Adrenal gland (tissue), 12 donors: ENCODE data around the gene LSM14B. TPM values are rescaled to one million over a fixed set of nuclear protein-coding genes. Genes with fewer than 3 reads are reported as not detected.

ENCODE experiments used
- DNase-seq, 7 donors: peaks; one replicate each; pipeline ENCODE4 v3.0.0-alpha.2; 2019 to 2020
- H3K27ac ChIP-seq, 5 donors: fragments of 200-600 bp; sonication (generic) in 4 of 5; 1 replicate in 3 of 5; 2 replicates in 2 of 5; pipeline versions ENCODE4 v1.5.1 to v1.8.0; 2016 to 2020; ENCODE audit warnings: mild to moderate bottlenecking in 1 of 5
- H3K27me3 ChIP-seq: fragments of 200-600 bp; 2 replicates; pipeline ENCODE4 v1.8.0; 2021
- H3K36me3 ChIP-seq, 2 donors: fragments of 200-600 bp; replicated peaks in 1 of 2; 1 replicate in 1 of 2; 2 replicates in 1 of 2; pipeline versions ENCODE4 v1.5.1 to v1.8.0; 2018 to 2022
- H3K4me1 ChIP-seq, 2 donors: fragments of 200-600 bp; replicated peaks in 1 of 2; 1 replicate in 1 of 2; 2 replicates in 1 of 2; pipeline versions ENCODE4 v1.5.1 to v1.8.0; 2018 to 2021
- H3K4me3 ChIP-seq, 4 donors: fragments of 200-600 bp; sonication (generic) in 3 of 4; one replicate each; pipeline ENCODE4 v1.5.1; 2016 to 2018
- H3K9me3 ChIP-seq, 3 donors: fragments of 200-600 bp; sonication (generic) in 1 of 3; replicated peaks in 1 of 3; 1 replicate in 2 of 3; 2 replicates in 1 of 3; pipeline versions ENCODE4 v1.5.1 to v1.8.0; 2016 to 2021
- POLR2A ChIP-seq, 2 donors: fragments of 450-650 bp; IDR thresholded peaks; one replicate each; pipeline ENCODE4 v1.6.1; 2017; ENCODE audit warnings: antibody characterized with exemption in 2 of 2, mild to moderate bottlenecking in 2 of 2, moderate library complexity in 1 of 2
- WGBS, 4 donors: extraction: QIAGEN DNeasy Blood & Tissue Kit in 2 of 4; methylation state at CpG; one replicate each; pipeline versions ENCODE4 v1.1.5 to v1.1.7; 2013 to 2017; 5-methylcytosine and 5-hydroxymethylcytosine counted together
- intact Hi-C, 2 donors: fragments of 100-400 bp; cut with DNase I; formaldehyde crosslinking; loops; one replicate each; pipeline versions ENCODE4 v1.14.1 to v1.15.0; 2022 to 2023
- polyA plus RNA-seq, 3 donors: library from polyadenylated mRNA; stranded (reverse); fragments of 200-250 nt in 2 of 3; fragments of 350-450 nt in 1 of 3; fragmentation: Illumina TruSeq in 1 of 3; extraction: RNeasy Lipid Tissue Mini Kit (QIAGEN cat#74804) in 1 of 3; gene quantifications; one replicate each; pipeline ENCODE4 v1.2.3, GENCODE V29; 2013 to 2014
- total RNA-seq, 9 donors: library from RNA; depleted of rRNA in 4 of 9; stranded (reverse); fragments of >200 nt in 4 of 9; fragments of 120-200 nt in 1 of 9; fragmentation: NEBNext Ultra II Directional in 1 of 9; extraction: Animal tissue kit (Norgen Biotek cat#: 25700) in 1 of 9; gene quantifications; one replicate each; pipeline versions ENCODE4 v1.1.0 to v1.2.4, GENCODE V29; 2013 to 2023
- TF ChIP-seq, protein P1 (sequence below), 6 experiments: fragments of 450-650 bp in 4 of 6; fragments of 200-600 bp in 2 of 6; sonication (generic) in 1 of 6; IDR thresholded peaks; 1 replicate in 5 of 6; 2 replicates in 1 of 6; pipeline versions ENCODE4 v1.5.1 to v1.8.0; 2016 to 2021; ENCODE audit warnings: antibody characterized with exemption in 6 of 6, mild to moderate bottlenecking in 2 of 6, moderate library complexity in 1 of 6
- donor health status: healthy with polysubstance abuse.
- donor health status: Bipolar disorder and iron deficiency.
- donor health status: DM: yes; HTN: yes; CAD: no.
- donor health status: DM: no; HTN: no; CAD: no.
- donor health status: DM: no; HTN: no; CAD: no.
- donor health status: DM: yes; HTN: yes; CAD: no.

The LSM14B gene
- total and polyA plus RNA-seq, 12 donors: 17.6 to 47.0 (median 29.2) TPM

DNA sequence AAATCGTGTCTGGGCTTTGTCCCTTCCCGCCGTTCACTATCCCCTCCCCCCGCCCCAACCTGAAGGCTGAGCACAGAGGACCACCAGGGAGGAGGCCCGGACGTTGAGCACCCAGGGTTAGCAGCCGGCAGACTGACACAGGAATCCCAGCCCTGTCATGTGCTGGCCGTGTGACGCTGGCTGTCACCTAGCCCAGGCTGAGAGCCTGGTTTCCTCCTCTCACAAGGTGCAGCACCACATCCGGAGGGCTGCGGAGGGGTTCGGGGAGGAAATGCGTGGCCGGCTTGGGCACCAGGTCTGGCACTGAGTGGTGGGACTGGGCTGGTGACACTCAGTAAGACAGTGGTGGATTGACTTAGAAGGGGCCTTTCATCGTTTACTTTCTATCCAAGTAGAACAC, 4.6 kb upstream of the LSM14B start:
- intact Hi-C loops: loop anchor here in 1 of 2 donors (5.0 kb wide), 1 partner anchor 50 kb away; the partner anchor contains the start of gene TAF4
- DNase-seq: no peak
- no peaks in the 10 kb centered on the region for H3K27me3 ChIP-seq

DNA sequence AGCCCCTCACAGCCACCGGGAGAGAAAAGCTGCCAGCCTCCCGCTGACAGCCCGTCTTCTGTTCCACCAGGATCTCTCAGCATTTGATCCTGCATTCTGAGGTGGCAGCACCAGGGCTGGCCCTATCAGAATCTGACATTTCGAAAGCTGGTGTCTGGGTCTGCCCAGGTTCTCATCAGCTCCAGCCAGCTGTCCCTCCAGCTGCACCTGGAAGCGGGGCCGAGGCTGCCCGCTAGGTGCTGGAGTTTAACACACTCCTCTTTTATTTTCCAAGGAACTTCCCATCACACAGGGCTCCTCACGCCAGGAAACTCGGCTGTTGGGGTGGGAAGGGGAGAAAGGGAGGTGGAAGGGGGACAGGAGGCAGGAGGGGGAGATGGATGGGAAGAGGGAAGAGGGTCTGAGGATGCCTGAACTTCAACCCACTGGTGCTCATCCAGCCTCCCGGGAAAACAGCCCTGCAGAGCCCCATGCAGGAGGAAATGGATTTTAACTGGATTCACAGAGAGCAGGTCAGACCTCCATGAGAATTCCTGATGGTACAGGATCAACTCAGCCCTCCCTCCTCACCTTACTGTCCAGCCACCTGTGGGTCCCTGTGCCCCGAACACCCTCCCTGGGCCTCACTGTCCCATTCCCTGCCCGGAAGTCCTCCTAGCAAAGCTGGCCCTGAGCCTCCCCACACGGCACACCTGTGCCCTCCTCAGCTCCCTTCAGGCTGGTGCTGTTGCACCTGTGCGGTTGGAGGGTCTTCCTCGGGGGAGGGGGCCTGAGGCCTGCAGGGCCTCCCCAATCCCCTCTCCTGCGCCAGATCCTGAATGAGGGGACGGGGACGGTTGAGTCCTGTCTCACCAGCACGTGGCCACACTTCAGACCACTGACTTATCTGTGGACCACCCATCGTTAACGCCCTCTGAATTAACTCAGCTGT, 3.9 kb upstream of the LSM14B start:
- no peak for DNase-seq
- intact Hi-C loops: loop anchor here in 1 of 2 donors (5.0 kb wide), 1 partner anchor 51 kb away; the partner anchor contains the start of gene TAF4
- no peaks in the 10 kb centered on the region for H3K9me3 ChIP-seq
- H3K4me1 ChIP-seq: peaks cover 2 to 3% of the 10 kb centered on the region in 2 donors
- no peaks in the 10 kb centered on the region for H3K36me3 ChIP-seq
- no peak overlapping the region for H3K4me3 ChIP-seq
- TF ChIP-seq POLR2A (IDR thresholded peaks at IDR 0.05): no peak
- no peaks in the 10 kb centered on the region for H3K27me3 ChIP-seq
- H3K27ac ChIP-seq: no peak overlapping the region
- 68 to 84% (median 77%) methylated on average over 15 to 21 of the region's 21 CpGs for WGBS, 4 donors

More for the DNA sequence above, 4.6 kb upstream of the LSM14B start:
- WGBS, 4 donors: 43 to 52% (median 45%) methylated on average over 8 to 15 of the region's 15 CpGs
- Histone ChIP-seq H3K36me3 (no peaks in the 10 kb centered on the region), H3K4me3 (no peak overlapping the region), H3K9me3 (peaks cover 0 to 2% (median 0%) of the 10 kb centered on the region in 3 donors), H3K4me1 (no peaks in the 10 kb centered on the region), H3K27ac (no peak overlapping the region)
- no peak for TF ChIP-seq POLR2A (IDR thresholded peaks at IDR 0.05)
- TF ChIP-seq, protein P1, sequence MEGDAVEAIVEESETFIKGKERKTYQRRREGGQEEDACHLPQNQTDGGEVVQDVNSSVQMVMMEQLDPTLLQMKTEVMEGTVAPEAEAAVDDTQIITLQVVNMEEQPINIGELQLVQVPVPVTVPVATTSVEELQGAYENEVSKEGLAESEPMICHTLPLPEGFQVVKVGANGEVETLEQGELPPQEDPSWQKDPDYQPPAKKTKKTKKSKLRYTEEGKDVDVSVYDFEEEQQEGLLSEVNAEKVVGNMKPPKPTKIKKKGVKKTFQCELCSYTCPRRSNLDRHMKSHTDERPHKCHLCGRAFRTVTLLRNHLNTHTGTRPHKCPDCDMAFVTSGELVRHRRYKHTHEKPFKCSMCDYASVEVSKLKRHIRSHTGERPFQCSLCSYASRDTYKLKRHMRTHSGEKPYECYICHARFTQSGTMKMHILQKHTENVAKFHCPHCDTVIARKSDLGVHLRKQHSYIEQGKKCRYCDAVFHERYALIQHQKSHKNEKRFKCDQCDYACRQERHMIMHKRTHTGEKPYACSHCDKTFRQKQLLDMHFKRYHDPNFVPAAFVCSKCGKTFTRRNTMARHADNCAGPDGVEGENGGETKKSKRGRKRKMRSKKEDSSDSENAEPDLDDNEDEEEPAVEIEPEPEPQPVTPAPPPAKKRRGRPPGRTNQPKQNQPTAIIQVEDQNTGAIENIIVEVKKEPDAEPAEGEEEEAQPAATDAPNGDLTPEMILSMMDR (IDR thresholded peaks at IDR 0.05): no peak

DNA sequence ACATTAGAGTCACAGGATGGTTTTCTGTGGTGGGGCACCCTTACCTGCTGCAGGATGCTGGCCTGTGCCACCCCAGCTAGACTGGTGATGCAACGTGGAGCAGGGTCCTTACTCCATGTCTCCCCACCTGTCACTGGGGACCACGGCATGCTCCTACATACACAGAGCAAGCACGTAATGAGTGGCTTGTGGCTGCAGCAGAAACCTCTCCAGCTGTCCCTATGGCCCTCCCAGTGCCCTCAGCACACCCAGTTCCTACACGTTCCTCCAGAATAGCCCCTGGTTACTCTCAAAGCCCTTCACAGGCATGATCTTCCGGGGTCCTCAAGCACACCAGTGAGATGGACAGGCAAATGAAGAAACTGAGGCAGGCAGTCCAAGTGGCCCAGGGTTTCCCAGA, 3.2 kb upstream of the LSM14B start:
- Histone ChIP-seq H3K27ac (no peak overlapping the region), H3K36me3 (no peaks in the 10 kb centered on the region), H3K4me1 (peaks cover 9 to 10% of the 10 kb centered on the region in 2 donors), H3K4me3 (no peak overlapping the region), H3K9me3 (no peaks in the 10 kb centered on the region), H3K27me3 (no peaks in the 10 kb centered on the region)
- intact Hi-C loops: loop anchor here in 1 of 2 donors (5.0 kb wide), 1 partner anchor 52 kb away; the partner anchor contains the start of gene TAF4
- no peak for DNase-seq
- 75 to 100% (median 86%) methylated on average over 1 to 5 of the region's 5 CpGs for WGBS, 4 donors
- TF ChIP-seq POLR2A (IDR thresholded peaks at IDR 0.05): no peak
- TF ChIP-seq, protein P1 (IDR thresholded peaks at IDR 0.05): no peak

DNA sequence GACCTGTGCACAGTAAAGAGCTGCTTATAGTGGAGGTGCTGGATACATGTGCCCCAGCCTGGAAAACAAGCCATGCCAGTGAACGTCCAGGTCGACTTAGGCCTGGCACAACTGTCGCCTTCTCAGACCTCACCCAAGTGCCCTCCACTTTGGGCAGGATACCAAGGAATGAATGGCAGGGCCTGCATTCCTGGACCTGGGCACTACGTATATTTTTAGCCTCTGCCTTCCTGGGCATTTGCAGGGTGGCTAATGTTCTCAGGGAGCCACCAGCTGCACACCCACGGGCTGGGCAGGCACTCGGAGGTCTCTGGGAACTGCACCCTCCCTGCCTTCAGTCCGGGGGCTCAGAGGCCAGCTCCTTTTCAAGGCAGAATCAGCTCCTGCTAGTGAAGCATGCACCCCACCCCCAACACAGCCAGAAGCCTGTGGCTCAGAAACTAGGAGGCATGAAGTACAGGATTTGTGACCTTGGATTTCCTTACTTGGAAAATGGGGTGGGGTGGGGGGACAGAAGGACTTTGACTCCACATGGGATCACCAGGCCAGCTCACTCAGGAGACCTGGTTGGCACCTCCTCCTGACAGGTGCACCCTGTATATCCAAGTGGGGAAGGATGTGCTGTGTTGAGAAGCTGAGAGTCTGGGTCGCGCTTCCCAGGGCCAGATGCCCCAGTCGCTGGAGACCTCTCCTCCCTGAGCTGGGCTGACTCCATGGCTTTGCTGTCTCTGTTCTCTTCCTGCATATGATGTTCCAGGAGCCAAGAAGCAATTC, 2.5 kb upstream of the LSM14B start:
- H3K4me1 ChIP-seq: peaks cover 9 to 15% of the 10 kb centered on the region in 2 donors
- no peak overlapping the region for H3K4me3 ChIP-seq
- H3K36me3 ChIP-seq: no peaks in the 10 kb centered on the region
- no peak for TF ChIP-seq POLR2A (IDR thresholded peaks at IDR 0.05)
- TF ChIP-seq, protein P1 (IDR thresholded peaks at IDR 0.05): no peak
- H3K27ac ChIP-seq: no peak overlapping the region
- no peaks in the 10 kb centered on the region for H3K9me3 ChIP-seq
- WGBS, 4 donors: 47 to 61% (median 52%) methylated on average over 2 to 10 of the region's 10 CpGs
- H3K27me3 ChIP-seq: no peaks in the 10 kb centered on the region
- peak in 1 of 7 donors; percentile 26 for DNase-seq
- intact Hi-C loops: loop anchor here in 1 of 2 donors (5.0 kb wide), 1 partner anchor 52 kb away; the partner anchor contains the start of gene TAF4
